Parathyroid adenoma (tissue), 2 donors: ENCODE measurements around the gene ADARB2.

Experiments used
- H2AFZ ChIP-seq: fragments of 300-600 bp; sonication (generic); one replicate; pipeline ENCODE4 v1.7.0; 2017; ENCODE audit warnings: antibody characterized with exemption, mild to moderate bottlenecking
- H3K27ac ChIP-seq: fragments of 300-600 bp; sonication (generic); one replicate; pipeline ENCODE4 v1.7.0; 2017
- H3K27me3 ChIP-seq: fragments of 300-600 bp; sonication (generic); one replicate; pipeline ENCODE4 v1.7.0; 2017; ENCODE audit warnings: low read length; ENCODE audit not compliant: control insufficient read depth, insufficient read depth
- H3K36me3 ChIP-seq: fragments of 300-600 bp; sonication (generic); one replicate; pipeline ENCODE4 v1.7.0; 2017; ENCODE audit warnings: low read length; ENCODE audit not compliant: control insufficient read depth, insufficient read depth
- H3K4me1 ChIP-seq: fragments of 300-600 bp; sonication (generic); one replicate; pipeline ENCODE4 v1.7.0; 2017; ENCODE audit warnings: control low read depth
- H3K4me2 ChIP-seq: fragments of 300-600 bp; sonication (generic); one replicate; pipeline ENCODE4 v1.7.0; 2017; ENCODE audit warnings: low read length
- H3K4me3 ChIP-seq: fragments of 300-600 bp; sonication (generic); one replicate; pipeline ENCODE4 v1.7.0; 2017; ENCODE audit warnings: low read depth, low read length
- H3K79me2 ChIP-seq: fragments of 300-600 bp; sonication (generic); one replicate; pipeline ENCODE4 v1.7.0; 2017; ENCODE audit warnings: control low read depth
- H3K9ac ChIP-seq: fragments of 300-600 bp; sonication (generic); one replicate; pipeline ENCODE4 v1.7.0; 2017; ENCODE audit warnings: mild to moderate bottlenecking
- H3K9me3 ChIP-seq: fragments of 300-600 bp; sonication (generic); one replicate; pipeline ENCODE4 v1.7.0; 2017; ENCODE audit warnings: low read length; ENCODE audit not compliant: control insufficient read depth
- CTCF ChIP-seq: fragments of 300-600 bp; sonication (generic); IDR thresholded peaks from one replicate; pipeline ENCODE4 v1.7.0; 2017; ENCODE audit warnings: antibody characterized with exemption, mild to moderate bottlenecking
- donor health status: primary hyperparathyroidism.

Gene ADARB2

GRCh38 chr10:1209355-1209979, 527.9 kb downstream of the ADARB2 start:
- H3K27ac ChIP-seq: no peak overlapping the region
- H2AFZ ChIP-seq: no peak overlapping the region
- no peaks in the 10 kb centered on the region for H3K79me2 ChIP-seq
- H3K4me3 ChIP-seq: no peak overlapping the region
- no peaks in the 10 kb centered on the region for H3K9me3 ChIP-seq
- no peaks in the 10 kb centered on the region for H3K27me3 ChIP-seq
- TF ChIP-seq CTCF: no peak
- H3K4me2 ChIP-seq: no peak overlapping the region
- no peak overlapping the region for H3K9ac ChIP-seq
- H3K36me3 ChIP-seq: no peaks in the 10 kb centered on the region
- H3K4me1 ChIP-seq: no peaks in the 10 kb centered on the region

- H3K9me3 ChIP-seq: no peaks in the 10 kb centered on the region
- no peak overlapping the region for H2AFZ ChIP-seq
- no peak overlapping the region for H3K27ac ChIP-seq
- H3K4me2 ChIP-seq: no peak overlapping the region
- H3K79me2 ChIP-seq: no peaks in the 10 kb centered on the region
- TF ChIP-seq CTCF: no peak
- H3K4me3 ChIP-seq: no peak overlapping the region
- H3K27me3 ChIP-seq: no peaks in the 10 kb centered on the region
- no peaks in the 10 kb centered on the region for H3K36me3 ChIP-seq
- H3K9ac ChIP-seq: no peak overlapping the region
- no peaks in the 10 kb centered on the region for H3K4me1 ChIP-seq
These were observed 528.7 kb downstream of the ADARB2 start for GRCh38 chr10:1208366-1209311.

GRCh38 chr10:1206601-1207000, 530.7 kb downstream of the ADARB2 start:
- Histone ChIP-seq H3K4me3 (no peak overlapping the region), H3K27ac (no peak overlapping the region), H3K4me2 (no peak overlapping the region), H3K4me1 (no peaks in the 10 kb centered on the region), H3K79me2 (no peaks in the 10 kb centered on the region), H3K36me3 (no peaks in the 10 kb centered on the region), H2AFZ (no peak overlapping the region), H3K9me3 (no peaks in the 10 kb centered on the region), H3K27me3 (no peaks in the 10 kb centered on the region), H3K9ac (no peak overlapping the region)
- TF ChIP-seq CTCF: no peak

GRCh38 chr10:1206101-1206500, 531.2 kb downstream of the ADARB2 start:
- Histone ChIP-seq H2AFZ (no peak overlapping the region), H3K4me3 (no peak overlapping the region)

More at GRCh38 chr10:1206101-1206500, 531.2 kb downstream of the ADARB2 start:
- no peak for TF ChIP-seq CTCF
- H3K9me3 ChIP-seq: no peaks in the 10 kb centered on the region
- H3K4me1 ChIP-seq: no peaks in the 10 kb centered on the region
- no peak overlapping the region for H3K9ac ChIP-seq
- no peaks in the 10 kb centered on the region for H3K36me3 ChIP-seq
- no peaks in the 10 kb centered on the region for H3K79me2 ChIP-seq
- H3K4me2 ChIP-seq: no peak overlapping the region
- H3K27ac ChIP-seq: no peak overlapping the region
- no peaks in the 10 kb centered on the region for H3K27me3 ChIP-seq
